Activated naive CD8-positive, alpha-beta T cell treated with anti-CD3 and anti-CD28 coated beads, Interleukin-2, amount 50 U/mL, for 24 hours (primary cell): ENCODE measurements around the gene IFITM5.
"Not testable (repeated sequence)": the region's sequence is repeated elsewhere in the genome, so short reads cannot be mapped to it uniquely, and the experiment has no call there.

ENCODE experiments used
- ATAC-seq: fragments of 150-1000 bp; cut with Tn5 transposase; one replicate; pipeline ENCODE4 v1.10.0; 2021
- DNase-seq: peaks from one replicate; pipeline ENCODE4 v3.0.0; 2021
- H3K27ac Mint-ChIP-seq: one replicate; pipeline ENCODE4 v1.8.0; 2021; ENCODE audit warnings: mild to moderate bottlenecking, mixed read lengths
- H3K27me3 Mint-ChIP-seq: one replicate; pipeline ENCODE4 v1.8.0; 2021; ENCODE audit warnings: mixed read lengths
- H3K36me3 Mint-ChIP-seq: one replicate; pipeline ENCODE4 v1.8.0; 2021; ENCODE audit warnings: low read depth, mixed read lengths
- H3K4me1 Mint-ChIP-seq: one replicate; pipeline ENCODE4 v1.8.0; 2021; ENCODE audit warnings: mixed read lengths
- H3K4me3 Mint-ChIP-seq: one replicate; pipeline ENCODE4 v1.8.0; 2021; ENCODE audit warnings: mild to moderate bottlenecking, moderate library complexity, mixed read lengths
- H3K9me3 Mint-ChIP-seq: one replicate; pipeline ENCODE4 v1.8.0; 2021; ENCODE audit warnings: mixed read lengths

IFITM5 gene

GRCh38 chr11:279966-280705 is 19.2 kb downstream of the IFITM5 start:
- H3K36me3 Mint-ChIP-seq, result peaks cover 5% of the 10 kb centered on the region
- peak overlapping the region; percentile 56 for H3K27ac Mint-ChIP-seq
- ATAC-seq (no peak), DNase-seq (peak; percentile 40)
- peak overlapping the region; percentile 67 for H3K4me3 Mint-ChIP-seq
- H3K9me3 Mint-ChIP-seq, result peaks cover 12% of the 10 kb centered on the region
- H3K4me1 Mint-ChIP-seq, result peaks cover 46% of the 10 kb centered on the region
- H3K27me3 Mint-ChIP-seq, result peaks cover 39% of the 10 kb centered on the region

DNA sequence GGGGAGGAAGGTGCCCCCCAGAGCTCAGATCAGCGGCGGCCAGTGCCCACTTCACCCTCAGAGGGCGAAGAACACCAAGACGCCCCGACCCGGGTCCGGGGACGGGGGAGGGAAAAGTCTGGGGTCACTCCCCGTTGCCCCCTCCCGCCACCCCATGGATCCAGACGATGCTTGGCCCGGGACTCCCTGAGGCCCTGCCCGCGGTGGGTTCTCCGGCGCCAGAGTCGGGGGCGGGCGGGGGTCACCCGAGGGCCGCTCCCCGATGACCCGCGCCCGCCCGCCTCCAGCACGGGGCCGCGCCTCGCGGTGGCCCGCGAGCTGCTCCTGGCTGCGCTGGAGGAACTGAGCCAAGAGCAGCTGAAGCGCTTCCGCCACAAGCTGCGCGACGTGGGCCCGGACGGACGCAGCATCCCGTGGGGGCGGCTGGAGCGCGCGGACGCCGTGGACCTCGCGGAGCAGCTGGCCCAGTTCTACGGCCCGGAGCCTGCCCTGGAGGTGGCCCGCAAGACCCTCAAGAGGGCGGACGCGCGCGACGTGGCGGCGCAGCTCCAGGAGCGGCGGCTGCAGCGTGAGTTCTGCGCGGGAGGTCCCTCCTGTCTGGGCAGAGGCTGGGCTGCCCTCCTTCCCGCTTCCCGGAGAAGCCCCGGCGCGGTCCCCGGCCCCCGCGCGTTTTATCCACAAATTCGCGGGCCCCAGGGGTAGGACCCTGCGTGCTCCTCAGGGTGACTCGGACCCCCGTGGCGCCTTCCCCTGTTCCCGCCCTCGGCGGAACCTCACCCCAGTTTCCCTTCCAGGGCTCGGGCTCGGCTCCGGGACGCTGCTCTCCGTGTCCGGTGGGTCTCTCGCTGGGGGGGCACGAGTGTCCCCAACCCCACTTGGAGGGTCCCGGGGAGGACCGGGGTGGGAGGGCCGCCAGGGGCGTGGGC is 20.0 kb downstream of the IFITM5 start:
- Mint-ChIP-seq H3K36me3 (peaks cover 5% of the 10 kb centered on the region), H3K4me1 (peaks cover 46% of the 10 kb centered on the region), H3K27me3 (peaks cover 39% of the 10 kb centered on the region), H3K27ac (peak overlapping the region; percentile 59), H3K9me3 (peaks cover 12% of the 10 kb centered on the region), H3K4me3 (no peak overlapping the region)
- DNase-seq (peak; percentile 19), ATAC-seq (no peak)

- Mint-ChIP-seq H3K36me3 (peaks cover 5% of the 10 kb centered on the region), H3K27me3 (peaks cover 35% of the 10 kb centered on the region), H3K27ac (peak within 1 kb of the TSS; percentile 64), H3K4me1 (peaks cover 41% of the 10 kb centered on the region), H3K9me3 (peaks cover 12% of the 10 kb centered on the region), H3K4me3 (peak within 1 kb of the TSS; percentile 64)
- DNase-seq (peak; percentile 12), ATAC-seq (no peak)
Observed at GRCh38 chr11:278001-278951, 21.1 kb downstream of the IFITM5 start, which contains the start of gene NLRP6. TSS of gene NLRP6 (plus strand) at chr11:278407. CDS start at chr11:278570, 163 bp downstream.

GRCh38 chr11:276219-276618 is 23.1 kb downstream of the IFITM5 start:
- Mint-ChIP-seq H3K36me3 (peaks cover 5% of the 10 kb centered on the region), H3K27ac (no peak overlapping the region), H3K4me3 (no peak overlapping the region), H3K27me3 (peaks cover 16% of the 10 kb centered on the region), H3K9me3 (peaks cover 12% of the 10 kb centered on the region), H3K4me1 (peaks cover 22% of the 10 kb centered on the region)
- no peak for ATAC-seq
- DNase-seq, result no peak

DNA sequence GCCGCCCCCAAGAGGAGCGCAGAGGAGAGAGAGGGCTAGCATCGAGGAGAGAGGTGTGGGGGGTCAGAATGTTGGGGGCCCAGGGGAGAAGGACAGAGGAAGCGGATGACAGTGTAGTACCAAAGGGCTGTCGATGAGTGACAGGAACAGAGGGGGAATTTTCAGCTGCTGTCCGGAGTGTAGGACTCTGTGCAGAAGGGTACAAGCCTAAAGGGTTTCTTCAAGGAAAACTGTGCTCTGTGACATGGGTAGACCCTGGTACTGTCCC is 26.5 kb downstream of the IFITM5 start:
- peaks cover 7% of the 10 kb centered on the region for H3K36me3 Mint-ChIP-seq
- DNase-seq (no peak), ATAC-seq (no peak)
- no peak overlapping the region for H3K27ac Mint-ChIP-seq
- peaks cover 32% of the 10 kb centered on the region for H3K4me1 Mint-ChIP-seq
- no peak overlapping the region for H3K4me3 Mint-ChIP-seq
- H3K9me3 Mint-ChIP-seq, result peaks cover 12% of the 10 kb centered on the region
- peaks cover 4% of the 10 kb centered on the region for H3K27me3 Mint-ChIP-seq

- H3K27ac Mint-ChIP-seq, result no peak overlapping the region
- ATAC-seq (no peak), DNase-seq (no peak)
- H3K27me3 Mint-ChIP-seq, result no peaks in the 10 kb centered on the region
- H3K4me1 Mint-ChIP-seq, result peaks cover 32% of the 10 kb centered on the region
- H3K9me3 Mint-ChIP-seq, result peaks cover 9% of the 10 kb centered on the region
- H3K36me3 Mint-ChIP-seq, result peaks cover 6% of the 10 kb centered on the region
- H3K4me3 Mint-ChIP-seq, result no peak overlapping the region
Observed at GRCh38 chr11:272195-272930, 27.0 kb downstream of the IFITM5 start.

DNA sequence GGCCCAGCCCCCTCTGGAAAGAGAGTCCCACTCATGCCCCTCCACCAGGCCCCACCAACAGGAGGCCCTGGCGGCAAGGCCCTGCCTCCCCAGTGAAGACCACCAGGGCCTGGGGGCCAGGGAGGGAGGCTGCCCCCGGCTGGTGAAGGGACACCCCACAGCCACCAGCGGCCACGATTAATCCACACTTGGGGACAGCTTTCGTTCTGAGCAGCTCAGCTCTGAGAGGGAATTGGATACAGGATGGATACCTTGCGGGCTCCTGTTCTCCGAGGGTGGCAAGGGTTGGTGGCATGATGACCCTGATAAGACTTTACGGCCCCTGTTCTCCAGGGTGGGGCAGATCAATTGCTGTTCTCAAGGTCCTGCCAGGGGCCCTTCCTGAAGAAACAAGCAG is 28.0 kb downstream of the IFITM5 start:
- ATAC-seq (no peak), DNase-seq (no peak)
- H3K27me3 Mint-ChIP-seq, result no peaks in the 10 kb centered on the region
- H3K27ac Mint-ChIP-seq, result no peak overlapping the region
- no peak overlapping the region for H3K4me3 Mint-ChIP-seq
- H3K36me3 Mint-ChIP-seq, result peaks cover 2% of the 10 kb centered on the region
- peaks cover 39% of the 10 kb centered on the region for H3K4me1 Mint-ChIP-seq
- no peaks in the 10 kb centered on the region for H3K9me3 Mint-ChIP-seq

DNA sequence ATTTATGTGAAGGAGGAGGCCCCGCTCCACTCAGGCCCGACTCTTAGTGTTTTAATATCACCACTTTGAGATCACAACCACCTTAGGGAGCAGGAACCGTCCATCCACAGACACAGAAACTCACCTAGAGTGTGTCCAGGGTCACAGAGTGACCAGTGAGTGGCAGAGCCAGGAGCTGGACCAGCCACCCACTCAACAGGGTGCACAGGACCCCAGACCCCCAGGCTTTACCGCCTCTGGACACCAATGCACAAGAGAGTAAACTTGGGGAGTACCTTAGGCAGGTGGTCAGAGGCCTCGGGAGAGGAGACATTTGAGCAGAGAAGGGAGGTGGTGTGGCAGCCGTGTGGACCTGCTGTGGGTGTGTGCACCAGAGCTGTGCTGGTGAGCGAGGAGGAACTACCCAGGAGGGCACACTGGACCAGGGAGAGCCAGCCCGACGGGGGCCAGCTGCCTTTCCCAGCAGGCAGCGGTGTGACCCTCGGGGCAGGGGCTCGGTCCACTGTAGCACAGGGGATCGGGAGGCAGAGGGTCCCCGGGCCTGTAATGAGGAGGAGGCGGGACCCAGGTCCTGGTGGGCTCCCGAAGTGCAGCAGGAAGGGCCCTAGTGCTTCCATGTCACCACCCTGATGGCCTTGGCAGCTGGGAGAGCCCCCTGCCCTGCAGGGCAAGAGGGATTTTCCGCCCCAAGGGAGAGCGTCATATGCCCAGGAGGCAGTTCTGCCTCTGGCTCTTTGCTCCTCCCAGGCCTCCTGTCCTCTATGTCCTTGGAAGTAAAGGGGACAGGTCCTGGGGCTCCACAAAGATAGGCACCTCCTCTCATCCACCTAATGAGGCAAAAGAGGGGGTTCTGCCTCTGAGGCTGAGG is 28.6 kb downstream of the IFITM5 start:
- no peak for DNase-seq
- Mint-ChIP-seq H3K9me3 (no peaks in the 10 kb centered on the region), H3K4me3 (no peak overlapping the region), H3K4me1 (peaks cover 41% of the 10 kb centered on the region), H3K27me3 (no peaks in the 10 kb centered on the region), H3K27ac (no peak overlapping the region), H3K36me3 (peaks cover 2% of the 10 kb centered on the region)
- no peak for ATAC-seq

- ATAC-seq, result peak; percentile 25
Observed at GRCh38 chr11:269146-269890, 30.0 kb downstream of the IFITM5 start.

GRCh38 chr11:268716-269145 is 30.6 kb downstream of the IFITM5 start:
- not testable (repeated sequence) for H3K27me3 Mint-ChIP-seq, H3K9me3 Mint-ChIP-seq
- DNase-seq, result peak; percentile 55

More at GRCh38 chr11:269146-269890, 30.0 kb downstream of the IFITM5 start:
- H3K9me3 Mint-ChIP-seq, result no peaks in the 10 kb centered on the region
- H3K36me3 Mint-ChIP-seq, result peaks cover 2% of the 10 kb centered on the region
- DNase-seq, result no peak
- H3K27ac Mint-ChIP-seq, result peak overlapping the region; percentile 94
- peak overlapping the region; percentile 84 for H3K4me3 Mint-ChIP-seq
- peaks cover 47% of the 10 kb centered on the region for H3K4me1 Mint-ChIP-seq
- H3K27me3 Mint-ChIP-seq, result no peaks in the 10 kb centered on the region

GRCh38 chr11:267491-267994 is 31.8 kb downstream of the IFITM5 start:
- Mint-ChIP-seq H3K27ac (peak overlapping the region; percentile 94), H3K4me3 (peak overlapping the region; percentile 84), H3K9me3 (no peaks in the 10 kb centered on the region), H3K27me3 (no peaks in the 10 kb centered on the region), H3K36me3 (peaks cover 2% of the 10 kb centered on the region), H3K4me1 (peaks cover 47% of the 10 kb centered on the region)
- DNase-seq, result peak; percentile 73
- peak; percentile 50 for ATAC-seq

More at GRCh38 chr11:268716-269145, 30.6 kb downstream of the IFITM5 start:
- H3K27ac Mint-ChIP-seq, result peak overlapping the region; percentile 94
- H3K4me1 Mint-ChIP-seq, result peaks cover 47% of the 10 kb centered on the region
- peak overlapping the region; percentile 84 for H3K4me3 Mint-ChIP-seq
- H3K36me3 Mint-ChIP-seq, ATAC-seq: not testable (repeated sequence)
